H1 (cell line): ENCODE measurements around the gene ADGRD2. TPM values are rescaled to one million over a fixed set of nuclear protein-coding genes. Genes with fewer than 3 reads are reported as not detected.
A peak's percentile ranks its signal among the peaks of the same experiment; 100 is the strongest.

Experiments used
- CTCF ChIA-PET: fragments of 300-600 bp; sonication (Branson Sonifier 250); formaldehyde crosslinking; loops from one replicate; lab custom pipeline; 2021; ENCODE audit not compliant: partially characterized antibody; lab: Charles Lee
- POLR2A ChIA-PET: fragments of 300-600 bp; sonication (Branson Sonifier 250); formaldehyde crosslinking; loops from one replicate; lab custom pipeline; 2021; ENCODE audit warnings: inconsistent platforms; ENCODE audit not compliant: partially characterized antibody; lab: Charles Lee
- DNase-seq, 2 experiments: peaks; one replicate each; pipeline versions ENCODE4 v3.0.0 to v3.0.0-alpha.2; 2010 to 2022; ENCODE audit warnings: low spot score in 2 of 2, low read depth in 1 of 2, mixed read lengths in 1 of 2
- FAIRE-seq: peaks from 2 replicates; lab custom pipeline; 2011; peaks lifted over from hg19 to GRCh38; lab: Jason Lieb, UNC
- H2AFZ ChIP-seq: 2 replicates; pipeline ENCODE4 v1.8.1; 2012; ENCODE audit warnings: low read length, inconsistent platforms
- H2AK5ac ChIP-seq: 2 replicates; pipeline ENCODE4 v1.6.1; 2013; ENCODE audit warnings: low read depth, low read length
- H2BK120ac ChIP-seq: replicated peaks from 2 replicates; pipeline ENCODE3; 2013; ENCODE audit warnings: low read depth, low read length, inconsistent platforms
- H2BK12ac ChIP-seq: 2 replicates; pipeline ENCODE4 v1.6.1; 2013; ENCODE audit warnings: low read depth, low read length
- H2BK15ac ChIP-seq: 2 replicates; pipeline ENCODE4 v1.6.1; 2013; ENCODE audit warnings: low read length
- H2BK20ac ChIP-seq: 2 replicates; pipeline ENCODE4 v1.6.1; 2013; ENCODE audit warnings: low read length
- H2BK5ac ChIP-seq: 2 replicates; pipeline ENCODE4 v1.6.1; 2013; ENCODE audit warnings: low read depth, low read length
- H3K14ac ChIP-seq: 2 replicates; pipeline ENCODE4 v1.6.1; 2013; ENCODE audit warnings: inconsistent platforms; ENCODE audit not compliant: insufficient read length
- H3K18ac ChIP-seq: 2 replicates; pipeline ENCODE4 v1.6.1; 2013; ENCODE audit warnings: low read length; ENCODE audit errors: extremely low read depth
- H3K23ac ChIP-seq: 2 replicates; pipeline ENCODE4 v1.6.1; 2013; ENCODE audit warnings: inconsistent platforms; ENCODE audit not compliant: insufficient read length
- H3K23me2 ChIP-seq: 2 replicates; pipeline ENCODE4 v1.6.1; 2013; ENCODE audit warnings: low read depth, low read length
- H3K27ac ChIP-seq: 2 replicates; pipeline ENCODE4 v1.6.1; 2011; ENCODE audit warnings: low read depth, low read length, inconsistent platforms
- H3K27me3 ChIP-seq, 4 experiments: replicated peaks in 1 of 4; 1 replicate in 1 of 4; 2 replicates in 3 of 4; pipeline versions ENCODE4 v1.6.1 to v1.8.1; 2011 to 2013; ENCODE audit warnings: low read length in 3 of 4, mild to moderate bottlenecking in 3 of 4, inconsistent platforms in 2 of 4, mixed read lengths in 2 of 4, moderate library complexity in 1 of 4; ENCODE audit not compliant: control insufficient read depth in 3 of 4, insufficient read depth in 3 of 4; ENCODE audit errors: extremely low read depth in 1 of 4
- H3K36me3 ChIP-seq, 4 experiments: 2 replicates each; pipeline versions ENCODE4 v1.6.1 to v1.8.1; 2011 to 2013; ENCODE audit warnings: mild to moderate bottlenecking in 4 of 4, low read length in 3 of 4, moderate library complexity in 2 of 4, control low read depth in 1 of 4, inconsistent platforms in 1 of 4; ENCODE audit not compliant: insufficient read depth in 4 of 4, control insufficient read depth in 2 of 4
- H3K4ac ChIP-seq: replicated peaks from 2 replicates; pipeline ENCODE3; 2013; ENCODE audit warnings: low read length, low read depth, mixed read lengths, inconsistent platforms; ENCODE audit not compliant: insufficient read length
- H3K4me1 ChIP-seq, 4 experiments: replicated peaks in 1 of 4; 1 replicate in 1 of 4; 2 replicates in 3 of 4; pipeline versions ENCODE4 v1.6.1 to v1.8.1; 2011 to 2013; ENCODE audit warnings: low read length in 3 of 4, inconsistent platforms in 2 of 4, mixed read lengths in 1 of 4; ENCODE audit not compliant: insufficient read depth in 4 of 4, control insufficient read depth in 3 of 4
- H3K4me2 ChIP-seq, 2 experiments: 2 replicates each; pipeline versions ENCODE4 v1.6.1 to v1.8.1; 2011 to 2013; ENCODE audit warnings: low read depth in 2 of 2, low read length in 2 of 2, control low read depth in 1 of 2, inconsistent platforms in 1 of 2, mild to moderate bottlenecking in 1 of 2; ENCODE audit not compliant: insufficient read depth in 1 of 2
- H3K4me3 ChIP-seq, 4 experiments: fragments of 200-600, 300-600 bp in 1 of 4; sonication (generic), shearing (Covaris generic), sonication (Bioruptor Twin) in 1 of 4; 2 replicates each; pipeline versions ENCODE4 v1.5.1 to v1.8.1; 2011 to 2016; ENCODE audit warnings: low read length in 4 of 4, low read depth in 3 of 4, control low read depth in 2 of 4, inconsistent platforms in 2 of 4, mild to moderate bottlenecking in 2 of 4, mixed read lengths in 1 of 4, moderate library complexity in 1 of 4; ENCODE audit not compliant: insufficient read depth in 2 of 4; ENCODE audit errors: extremely low read depth in 1 of 4
- H3K56ac ChIP-seq: replicated peaks from 2 replicates; pipeline ENCODE3; 2013; ENCODE audit warnings: low read depth, mild to moderate bottlenecking, mixed read lengths, low read length, inconsistent platforms; ENCODE audit not compliant: insufficient read length
- H3K79me1 ChIP-seq: 2 replicates; pipeline ENCODE4 v1.6.1; 2013; ENCODE audit warnings: low read depth, low read length, control low read depth
- H3K79me2 ChIP-seq, 2 experiments: 2 replicates each; pipeline versions ENCODE4 v1.6.1 to v1.8.1; 2012 to 2013; ENCODE audit warnings: low read length in 2 of 2, mild to moderate bottlenecking in 2 of 2, inconsistent platforms in 1 of 2; ENCODE audit not compliant: insufficient read depth in 2 of 2, control insufficient read depth in 1 of 2
- H3K9ac ChIP-seq, 4 experiments: replicated peaks in 1 of 4; 1 replicate in 1 of 4; 2 replicates in 3 of 4; pipeline versions ENCODE4 v1.6.1 to v1.8.1; 2011 to 2013; ENCODE audit warnings: low read depth in 3 of 4, low read length in 3 of 4, control low read depth in 2 of 4, mild to moderate bottlenecking in 2 of 4, moderate library complexity in 2 of 4, inconsistent platforms in 1 of 4; ENCODE audit errors: extremely low read depth in 1 of 4
- H3K9me3 ChIP-seq, 2 experiments: 2 replicates each; pipeline versions ENCODE4 v1.6.1 to v1.8.1; 2012 to 2013; ENCODE audit warnings: mild to moderate bottlenecking in 2 of 2, moderate library complexity in 2 of 2, control low read depth in 1 of 2, inconsistent platforms in 1 of 2, low read depth in 1 of 2, low read length in 1 of 2, mixed read lengths in 1 of 2; ENCODE audit not compliant: insufficient read depth in 2 of 2
- H4K20me1 ChIP-seq, 2 experiments: replicated peaks in 1 of 2; 2 replicates each; pipeline versions ENCODE3 to v1.8.1; 2011 to 2013; ENCODE audit warnings: inconsistent platforms in 2 of 2, low read length in 2 of 2, mild to moderate bottlenecking in 1 of 2; ENCODE audit not compliant: insufficient read depth in 2 of 2, control insufficient read depth in 1 of 2
- H4K5ac ChIP-seq: 2 replicates; pipeline ENCODE4 v1.6.1; 2013; ENCODE audit warnings: low read length, low read depth, mixed read lengths, inconsistent platforms; ENCODE audit not compliant: insufficient read length
- H4K8ac ChIP-seq: 2 replicates; pipeline ENCODE4 v1.8.0; 2013; ENCODE audit warnings: mild to moderate bottlenecking, moderate library complexity, low read length, inconsistent platforms; ENCODE audit not compliant: insufficient read depth; ENCODE audit errors: extremely low read depth
- H4K91ac ChIP-seq: replicated peaks from 2 replicates; pipeline ENCODE3; 2013; ENCODE audit warnings: low read length, mixed read lengths, inconsistent platforms; ENCODE audit not compliant: insufficient read length
- ASH2L ChIP-seq: fragments of 200-600, 300-600 bp; sonication (generic); IDR thresholded peaks from one replicate; pipeline ENCODE4 v1.7.1; 2017; ENCODE audit warnings: low read length
- CTBP2 ChIP-seq: IDR thresholded peaks from 2 replicates; pipeline ENCODE4 v1.7.0; 2011; ENCODE audit warnings: borderline replicate concordance, mild to moderate bottlenecking, moderate library complexity, mixed read lengths, low read length; ENCODE audit not compliant: insufficient read depth, insufficient read length
- WGBS, 2 experiments: shearing (Covaris generic) in 1 of 2; methylation state at CpG; one replicate each; pipeline versions ENCODE4 v1.1.6 to v1.1.7; 2013 to 2015; ENCODE audit warnings: low lambda C conversion rate in 2 of 2, mixed read lengths in 2 of 2, inconsistent platforms in 1 of 2, low coverage in 1 of 2, missing lambda C conversion rate in 1 of 2; ENCODE audit not compliant: insufficient replicate concordance in 2 of 2, insufficient coverage in 1 of 2, insufficient read length in 1 of 2; ENCODE audit errors: extremely low coverage in 1 of 2, missing lambda C conversion rate in 1 of 2; 5-methylcytosine and 5-hydroxymethylcytosine counted together
- polyA plus RNA-seq, 7 experiments: library from polyadenylated mRNA; depleted of rRNA in 3 of 7; stranded (reverse) in 5 of 7; unstranded in 2 of 7; fragments of >200 nt in 5 of 7; fragments of 200-250 nt in 2 of 7; gene quantifications; 1 replicate in 5 of 7; 2 replicates in 1 of 7; 4 replicates in 1 of 7; pipeline versions ENCODE4 v1.2.1 to v1.2.3, GENCODE V29; 2011 to 2013; ENCODE audit warnings: missing spikeins in 2 of 7, mixed read lengths in 2 of 7
- total RNA-seq: library from RNA; stranded (reverse); fragmentation: NEBNext Ultra II Directional; extraction: Animal tissue kit (Norgen Biotek cat#: 25700); gene quantifications from 2 replicates; pipeline ENCODE4 v1.2.1, GENCODE V29; 2021

The ADGRD2 gene
- total and polyA plus RNA-seq, 2 of the 8 experiments (the other 6 are each of a cell fraction or from before 2014, with no cell fraction given): 0.41 to 1.4 TPM

- H4K20me1 ChIP-seq: no peaks in the 10 kb centered on the region
- H3K27me3 ChIP-seq: peaks cover 10 to 33% (median 25%) of the 10 kb centered on the region in 4 experiments
- peaks cover 0 to 20% (median 14%) of the 10 kb centered on the region in 4 experiments; a peak in 6 of 7 replicates for H3K4me1 ChIP-seq
- no peak overlapping the region for H3K18ac ChIP-seq
- no peaks in the 10 kb centered on the region for H3K79me1 ChIP-seq
- peak overlapping the region; percentile 23; the same call in 1 of the 2 replicates for H2BK12ac ChIP-seq
- no peak overlapping the region for H3K27ac ChIP-seq
- no peak overlapping the region for H2BK20ac ChIP-seq
- H4K8ac ChIP-seq: peak overlapping the region; percentile 12; the same call in 1 of the 2 replicates
- H3K79me2 ChIP-seq: no peaks in the 10 kb centered on the region
- 0 out of 2 replicates have a peak overlapping the region, but pooled peaks have one; percentile 42 for H2AFZ ChIP-seq
- H4K91ac ChIP-seq: no peak overlapping the region
- no peak for FAIRE-seq
- no peak overlapping the region for H3K56ac ChIP-seq
- H2BK15ac ChIP-seq: peak overlapping the region; percentile 13; the same call in 1 of the 2 replicates
- ChIA-PET POLR2A (no interaction called here), CTCF (interaction anchor here (0.6 to 2.7 kb wide), 8 partner anchors 13 to 315 kb away, joined by 3 to 9 read pairs (median 4); no protein-coding TSS in a partner anchor)
- no peak overlapping the region for H3K4ac ChIP-seq
- no peak overlapping the region for H3K14ac ChIP-seq
- peak overlapping the region in 1 of 4 experiments; percentile 63; a peak in 1 of 8 replicates for H3K4me3 ChIP-seq
- H2BK120ac ChIP-seq: no peak overlapping the region
- peak overlapping the region; percentile 39 to 80 for H3K4me2 ChIP-seq
- TF ChIP-seq CTBP2 (no peak), ASH2L (peak; percentile 1)
- no peak for DNase-seq
- peaks cover 0 to 4% of the 10 kb centered on the region in 2 experiments; a peak in 2 of 4 replicates for H3K9me3 ChIP-seq
- no peak overlapping the region for H2BK5ac ChIP-seq
- no peak overlapping the region for H3K9ac ChIP-seq
- WGBS, 2 experiments: 75% methylated on average over 13 of the region's 13 CpGs; no CpG with 5 or more reads in 1 of the 2 experiments
- peaks cover 13% of the 10 kb centered on the region; the same call in 1 of the 2 replicates for H3K23me2 ChIP-seq
- no peak overlapping the region for H2AK5ac ChIP-seq
- no peak overlapping the region for H3K23ac ChIP-seq
- peaks cover 0 to 3% (median 0%) of the 10 kb centered on the region in 4 experiments; a peak in 1 of 8 replicates for H3K36me3 ChIP-seq
- H4K5ac ChIP-seq: no peak overlapping the region
Measured at GRCh38 chr9:124449381-124450151, 685 bp upstream of the ADGRD2 start.
